Activated T-helper 9 cell treated with anti-CD3 and anti-CD28 coated beads, Interleukin-2, amount 50 U/mL, for 16 hours (primary cell): ENCODE data around the gene TBC1D22A.

Source experiments
- DNase-seq: peaks from one replicate; pipeline ENCODE4 v3.0.0-alpha.2; 2020; ENCODE audit warnings: low read depth

TBC1D22A gene

DNA sequence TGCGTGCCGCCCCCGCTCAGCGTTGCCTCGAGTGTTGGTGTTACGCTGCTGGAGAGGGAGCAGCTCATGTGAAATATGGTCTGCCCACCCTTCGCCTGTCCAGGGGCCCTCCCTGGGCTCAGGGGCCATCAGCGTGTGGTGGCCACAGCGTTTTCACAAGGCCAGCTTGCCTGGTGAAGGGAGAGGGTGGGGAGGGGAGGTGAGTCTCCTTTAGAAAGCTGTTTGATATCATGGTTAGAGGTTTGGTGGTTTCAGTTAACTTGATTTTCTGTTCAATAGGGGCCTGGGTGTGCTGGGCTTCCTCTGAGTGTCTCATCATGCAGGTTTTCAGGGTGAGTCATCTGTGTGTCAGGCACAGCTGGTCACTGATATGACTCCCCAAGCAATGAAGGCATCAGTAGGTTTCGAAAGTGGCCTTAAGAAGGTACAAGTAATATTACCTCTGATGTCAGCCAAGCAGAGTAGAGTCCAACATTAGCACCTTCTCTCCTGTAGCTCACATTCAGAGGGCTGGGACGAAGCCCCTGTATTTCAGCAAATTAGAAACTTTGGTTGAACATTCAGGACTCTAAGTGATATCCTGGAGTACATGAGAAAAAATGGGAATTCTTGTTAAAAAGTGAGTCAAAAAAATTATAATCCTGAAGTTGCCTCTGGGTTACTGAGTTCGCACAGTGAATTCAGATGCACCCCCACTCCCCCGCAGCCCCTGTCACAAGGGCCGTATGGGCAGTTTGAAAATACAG lies 172.5 kb downstream of the TBC1D22A start:
- no peak for DNase-seq

DNA sequence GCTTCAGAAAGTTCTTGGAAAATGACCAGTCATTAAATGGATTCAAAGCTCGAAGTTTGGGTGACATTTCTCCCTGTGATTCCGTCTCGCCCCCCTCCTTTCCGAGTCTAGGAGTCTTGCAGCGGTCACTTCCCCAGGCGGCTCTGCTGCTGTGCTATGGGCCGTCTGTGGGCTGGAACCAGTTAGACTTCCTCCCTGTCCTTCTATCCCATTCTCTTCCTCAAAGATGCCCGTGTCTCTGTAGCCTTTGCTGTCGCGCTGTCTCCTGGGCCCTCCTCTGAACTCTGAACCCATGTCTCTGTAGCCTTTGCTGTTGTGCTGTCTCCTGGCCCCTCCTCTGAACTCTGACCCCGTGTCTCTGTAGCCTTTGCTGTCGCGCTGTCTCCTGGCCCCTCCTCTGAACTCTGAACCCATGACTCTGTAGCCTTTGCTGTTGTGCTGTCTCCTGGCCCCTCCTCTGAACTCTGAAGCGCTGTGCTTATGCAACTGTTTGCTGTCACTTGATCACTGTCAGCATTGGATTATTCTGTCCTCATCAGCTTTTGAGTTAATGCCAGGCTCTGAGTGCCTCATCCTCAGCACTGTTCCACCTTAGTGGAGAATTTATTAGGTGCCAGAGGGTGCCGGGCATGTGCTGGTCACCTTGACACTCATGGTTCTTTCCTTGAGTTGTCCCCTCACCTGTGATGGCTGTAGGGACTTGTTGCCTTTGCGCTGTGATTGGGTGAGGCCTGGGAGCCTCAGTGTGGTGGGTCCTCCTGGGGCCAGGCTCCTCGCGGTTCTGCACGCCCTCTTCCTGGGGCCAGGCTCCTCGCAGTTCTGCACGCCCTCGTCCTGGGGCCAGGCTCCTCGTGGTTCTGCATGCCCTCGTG lies 173.3 kb downstream of the TBC1D22A start:
- DNase-seq = no peak

DNA sequence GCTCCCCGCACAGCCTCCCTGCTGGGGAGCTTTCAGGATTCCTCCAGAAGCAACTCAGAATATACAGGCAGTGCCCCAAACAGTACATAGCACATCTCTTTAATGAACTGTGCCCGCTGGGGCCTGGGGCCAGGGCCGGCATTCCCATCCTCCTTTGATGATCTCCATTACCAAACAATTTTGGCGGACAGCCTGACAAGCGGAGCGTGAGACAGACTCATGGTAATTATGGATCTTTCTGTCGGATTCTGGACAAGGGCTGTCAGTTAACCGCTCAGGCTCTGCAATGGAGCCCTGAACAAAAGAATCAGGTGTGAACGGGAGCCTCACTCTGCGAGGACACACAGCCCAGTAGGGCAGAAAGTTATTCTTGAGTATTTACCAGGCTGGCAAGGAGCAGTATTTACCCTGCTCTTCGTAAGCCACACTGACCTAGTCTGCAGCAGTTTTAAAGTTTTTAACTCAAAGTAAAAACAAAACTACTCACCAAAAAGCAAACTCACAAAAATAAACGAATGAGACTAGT lies 174.0 kb downstream of the TBC1D22A start:
- DNase-seq = no peak

DNA sequence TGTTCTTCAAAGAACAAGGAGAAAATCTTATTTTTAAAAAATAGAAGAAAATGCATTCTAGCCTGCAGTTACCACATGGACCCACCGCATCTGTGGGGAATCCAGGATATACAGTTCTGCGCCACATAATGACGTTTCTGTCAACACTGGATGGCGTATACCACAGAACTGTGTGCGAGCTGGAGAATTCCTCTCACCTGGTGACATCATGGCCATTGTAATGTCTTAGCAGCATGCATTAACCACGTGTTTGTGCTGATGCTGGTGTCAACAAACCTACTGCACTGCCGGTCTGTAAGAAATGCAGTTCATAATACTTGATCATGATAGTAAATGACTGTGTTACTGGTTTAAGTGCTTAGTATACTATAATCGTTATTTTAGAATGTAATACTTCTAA lies 174.7 kb downstream of the TBC1D22A start:
- DNase-seq = no peak

DNA sequence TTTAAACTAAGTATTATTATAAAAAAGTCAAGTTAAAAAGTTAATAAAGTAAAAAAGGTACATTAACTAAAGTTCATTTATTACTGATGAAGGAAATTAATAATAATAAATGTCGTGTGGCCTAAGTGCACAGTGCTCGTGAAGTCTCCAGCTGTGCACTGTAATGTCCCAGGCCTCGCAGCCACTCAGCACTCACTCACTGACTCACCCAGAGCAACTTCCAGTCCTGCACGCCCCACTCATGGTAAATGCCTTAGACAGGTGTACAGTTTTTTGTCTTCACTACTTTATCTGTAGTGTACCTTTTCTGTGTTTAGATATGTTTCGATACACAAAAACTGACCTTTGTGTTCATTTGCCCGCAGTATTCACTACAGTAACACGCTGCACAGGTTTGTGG lies 175.5 kb downstream of the TBC1D22A start:
- no peak for DNase-seq

DNA sequence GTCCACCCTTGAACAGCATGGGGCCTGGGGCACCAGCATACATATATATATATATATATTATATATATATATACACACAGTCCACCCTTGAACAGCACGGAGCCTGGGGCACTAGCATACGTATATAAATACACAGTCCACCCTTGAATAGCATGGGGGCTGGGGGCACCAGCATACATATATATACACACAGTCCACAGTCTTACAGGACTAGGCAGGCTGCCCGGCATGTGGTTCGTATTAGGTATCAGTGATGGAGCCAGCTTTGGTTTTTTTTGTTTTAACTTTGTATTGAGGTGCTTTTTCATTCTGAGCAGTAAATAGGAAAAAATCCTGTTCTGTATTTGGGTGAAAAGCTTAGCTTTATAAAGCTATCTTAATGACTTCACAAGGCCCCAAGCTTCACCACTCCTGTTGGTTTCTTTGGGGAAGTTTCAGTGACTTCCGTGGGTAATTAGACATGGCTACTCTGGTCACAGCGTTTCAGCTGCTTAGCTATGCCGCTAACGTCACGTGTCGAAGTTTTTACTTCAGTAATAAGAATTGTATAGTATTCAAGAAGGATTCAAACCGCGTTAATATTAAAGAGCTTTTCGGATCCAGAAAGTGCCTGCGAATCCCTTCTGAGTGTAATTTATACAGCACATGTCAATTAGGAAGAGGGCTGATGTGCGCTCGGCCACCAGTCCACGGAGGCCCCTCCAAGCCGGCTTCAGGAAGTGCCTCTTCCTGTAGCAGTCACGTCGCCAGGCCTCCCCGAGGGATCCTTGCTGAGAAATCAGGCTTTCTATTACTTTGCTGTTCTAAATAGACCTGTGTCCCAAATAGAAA lies 179.7 kb downstream of the TBC1D22A start:
- DNase-seq = no peak

DNA sequence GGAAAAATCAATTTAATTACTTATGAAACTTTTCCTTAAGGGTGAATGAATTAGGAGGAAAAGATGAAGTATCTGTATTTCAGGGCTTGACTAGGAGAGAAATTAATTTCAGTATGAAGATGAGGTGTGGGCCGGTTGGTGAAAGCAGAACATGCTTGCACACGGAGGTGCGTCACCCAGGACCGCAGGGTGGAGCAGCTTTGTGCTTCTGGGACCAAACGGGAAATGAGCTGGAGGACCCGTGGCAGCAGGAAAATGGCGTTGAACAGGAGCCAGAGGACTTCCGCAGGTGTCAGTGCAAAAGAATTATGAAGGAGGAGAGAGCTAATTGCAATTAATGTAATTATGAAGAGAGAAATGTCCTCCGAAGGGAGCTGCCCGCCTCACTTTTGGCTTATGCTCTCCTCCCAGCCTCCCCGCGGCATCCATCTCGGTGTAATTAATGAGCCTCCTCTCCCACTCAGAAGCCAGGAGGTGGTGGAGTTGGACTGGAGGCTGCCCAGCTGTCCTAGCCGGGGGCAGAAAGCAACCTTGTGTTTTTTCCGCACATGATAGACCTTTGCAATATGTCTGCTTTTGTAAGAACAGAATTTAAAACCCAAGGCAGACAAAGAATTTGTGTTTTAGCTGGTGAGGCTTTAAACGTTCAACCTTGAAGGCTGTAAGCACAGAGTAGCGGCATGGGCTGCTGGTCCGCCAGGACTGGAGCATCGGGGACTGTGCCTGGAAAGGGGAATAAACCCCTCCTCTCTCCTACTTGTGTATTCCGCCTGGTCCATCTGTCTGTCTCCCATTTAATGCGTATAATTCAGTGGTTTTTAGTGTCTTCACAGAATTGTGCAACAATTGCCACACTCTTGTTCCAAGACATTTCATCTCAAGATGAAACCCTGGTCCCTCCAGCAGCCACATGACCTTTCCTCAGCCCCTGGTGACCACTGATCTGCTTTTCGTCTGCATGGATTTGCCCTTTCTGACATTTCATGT lies 180.6 kb downstream of the TBC1D22A start:
- no peak for DNase-seq

DNA sequence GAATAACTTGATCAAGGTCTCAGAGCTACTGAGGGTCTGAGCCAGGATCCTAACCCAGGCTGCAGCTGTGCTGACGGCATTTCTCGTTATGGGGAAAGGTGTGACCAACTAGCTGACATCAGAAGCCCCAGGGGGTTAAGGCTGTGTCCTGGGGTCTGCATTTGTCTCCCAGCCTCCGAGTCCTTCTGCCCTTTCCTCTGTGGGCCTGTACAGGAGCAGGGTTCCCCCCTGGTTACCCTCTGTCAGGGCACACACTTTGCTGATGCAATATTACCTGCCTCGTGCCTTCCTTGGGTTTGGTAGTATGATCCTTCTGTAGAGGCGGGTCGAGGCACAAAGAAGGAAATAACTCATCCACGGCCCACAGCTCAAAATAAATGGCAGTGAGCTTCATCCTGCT lies 183.0 kb downstream of the TBC1D22A start:
- DNase-seq = no peak

DNA sequence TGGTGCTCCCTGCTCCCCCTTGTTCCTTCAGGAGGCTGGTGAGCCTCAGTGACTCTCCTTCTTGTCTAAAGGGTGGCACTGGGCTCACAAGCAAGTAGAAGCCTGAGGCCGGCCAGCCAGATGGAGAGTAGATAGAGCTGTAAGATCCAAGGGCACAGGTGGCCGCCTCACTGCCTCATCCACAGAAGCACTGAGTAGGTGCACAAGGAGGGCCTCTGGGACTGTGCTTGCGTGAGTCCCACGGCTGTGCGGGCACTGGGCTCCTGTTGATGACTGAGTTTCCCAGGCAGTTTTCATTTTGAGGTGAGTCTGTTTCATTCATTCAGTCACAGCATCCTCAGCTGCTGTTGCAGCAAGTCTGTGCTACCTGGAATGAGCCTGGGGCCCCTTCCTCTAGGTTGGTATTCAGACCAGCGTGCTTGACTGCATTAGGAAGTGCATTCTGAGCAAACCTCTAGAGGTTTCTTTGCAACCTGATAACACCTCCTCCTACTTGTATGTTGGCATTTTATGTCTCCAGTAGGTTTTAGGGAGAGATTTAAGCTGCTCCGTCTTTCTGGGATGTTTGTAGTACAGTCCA lies 184.0 kb downstream of the TBC1D22A start:
- DNase-seq = no peak

DNA sequence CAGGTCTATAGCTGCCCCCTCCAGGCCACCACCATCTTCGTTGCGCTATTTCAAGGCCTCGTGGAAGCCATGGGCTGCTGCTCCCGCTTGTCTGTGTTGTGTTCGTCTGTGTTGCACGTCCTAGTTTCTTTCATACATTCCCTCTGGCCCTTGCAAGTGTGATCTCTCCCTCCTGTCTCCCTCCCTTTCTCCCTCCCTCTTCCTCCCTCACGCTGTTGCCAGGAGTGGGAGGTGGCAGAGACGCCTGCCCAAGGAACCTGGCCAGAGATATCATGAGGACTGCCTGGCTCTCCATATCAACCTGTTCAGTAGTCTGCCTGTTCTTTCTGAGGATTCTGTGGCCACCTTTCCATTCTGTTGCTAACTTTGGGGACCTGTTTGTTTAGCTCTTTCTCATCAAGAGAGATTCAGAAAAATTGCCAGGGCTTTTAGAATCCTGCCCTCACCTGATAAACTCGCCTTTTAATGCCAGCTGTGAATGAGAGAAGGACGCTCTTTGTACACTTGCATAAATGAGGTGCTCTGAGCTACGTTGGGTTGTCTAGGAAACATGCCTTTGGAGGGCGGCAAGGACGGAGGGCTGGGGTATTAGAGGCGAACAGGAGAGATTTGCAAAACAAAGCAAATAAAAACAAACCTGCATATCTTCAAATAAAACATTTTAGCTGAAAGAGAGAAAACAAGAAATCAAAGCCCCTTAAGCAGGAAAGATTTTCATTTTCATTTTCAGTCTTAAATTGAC lies 185.2 kb downstream of the TBC1D22A start:
- no peak for DNase-seq

DNA sequence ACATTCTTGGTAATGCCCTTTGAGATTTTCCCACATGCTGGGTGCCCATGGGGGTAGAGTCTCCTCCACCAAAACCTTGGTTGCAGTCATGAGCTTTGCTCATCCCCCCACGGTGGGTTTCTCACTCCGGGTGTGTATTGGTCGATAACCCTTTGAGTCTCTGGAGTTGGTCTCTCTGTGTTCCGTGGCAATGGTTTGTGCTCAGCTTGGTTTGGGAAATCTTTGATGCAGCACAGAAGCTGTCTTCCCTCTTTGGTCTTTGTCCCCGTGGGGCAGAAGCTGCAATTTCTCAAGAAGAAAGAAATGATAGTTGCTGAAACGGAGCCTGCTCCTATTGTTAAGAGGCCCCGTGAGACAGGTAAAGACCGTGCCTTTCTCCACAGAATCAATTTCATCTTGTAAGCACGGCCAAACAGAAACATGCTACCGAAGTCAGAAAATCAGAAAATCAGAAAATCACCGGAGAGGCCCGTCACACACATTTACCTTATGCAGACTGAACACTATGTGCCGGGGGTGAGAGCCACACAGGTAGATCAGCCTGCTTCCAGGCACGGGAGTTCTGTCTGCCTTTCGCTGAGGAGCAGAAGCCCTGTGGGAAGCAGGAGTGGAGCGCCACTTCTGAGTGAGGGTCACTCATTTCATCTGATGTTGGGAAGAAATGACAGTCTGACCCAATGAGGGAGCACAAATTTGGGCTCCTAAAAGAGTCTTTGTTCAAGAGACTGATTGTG lies 186.1 kb downstream of the TBC1D22A start:
- no peak for DNase-seq

DNA sequence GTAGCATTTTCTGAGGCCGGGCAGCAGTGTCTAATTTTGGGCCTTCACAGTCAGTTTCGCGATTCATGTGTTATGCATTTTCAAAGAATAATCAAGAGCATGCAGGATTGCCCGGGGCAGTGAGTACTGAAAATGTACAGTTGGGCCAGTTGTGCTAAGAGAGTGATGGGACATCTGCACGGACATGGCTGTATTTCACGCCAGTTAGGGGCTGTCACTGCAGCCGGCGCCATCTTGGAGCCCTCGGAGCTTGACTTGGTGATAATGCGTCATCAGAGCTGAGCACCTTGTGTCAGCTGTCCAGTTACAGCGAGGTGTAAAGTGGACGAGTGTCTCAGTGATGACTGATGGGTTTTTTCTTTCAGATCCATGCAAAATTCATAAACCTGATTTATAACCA lies 188.9 kb downstream of the TBC1D22A start:
- no peak for DNase-seq

DNA sequence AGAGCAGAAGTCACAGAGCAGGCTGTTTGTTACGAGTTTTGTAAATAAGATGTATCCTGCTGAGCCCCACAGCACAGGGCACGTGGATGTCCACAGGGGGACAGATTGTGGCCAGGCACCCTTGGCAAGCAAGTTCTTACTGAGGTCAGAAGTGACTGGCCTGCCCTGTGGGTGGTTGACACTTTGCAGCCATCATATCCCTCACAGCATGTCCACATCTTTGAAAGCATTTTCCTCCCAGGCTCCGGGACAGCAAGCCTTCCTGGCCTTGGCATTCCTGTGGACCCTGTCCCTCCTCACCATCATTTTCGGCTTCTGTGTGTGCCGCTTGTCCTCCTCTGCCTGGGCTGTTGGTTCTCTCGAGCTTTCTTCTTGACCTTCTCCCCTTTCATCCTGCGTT lies 189.5 kb downstream of the TBC1D22A start:
- DNase-seq = no peak

DNA sequence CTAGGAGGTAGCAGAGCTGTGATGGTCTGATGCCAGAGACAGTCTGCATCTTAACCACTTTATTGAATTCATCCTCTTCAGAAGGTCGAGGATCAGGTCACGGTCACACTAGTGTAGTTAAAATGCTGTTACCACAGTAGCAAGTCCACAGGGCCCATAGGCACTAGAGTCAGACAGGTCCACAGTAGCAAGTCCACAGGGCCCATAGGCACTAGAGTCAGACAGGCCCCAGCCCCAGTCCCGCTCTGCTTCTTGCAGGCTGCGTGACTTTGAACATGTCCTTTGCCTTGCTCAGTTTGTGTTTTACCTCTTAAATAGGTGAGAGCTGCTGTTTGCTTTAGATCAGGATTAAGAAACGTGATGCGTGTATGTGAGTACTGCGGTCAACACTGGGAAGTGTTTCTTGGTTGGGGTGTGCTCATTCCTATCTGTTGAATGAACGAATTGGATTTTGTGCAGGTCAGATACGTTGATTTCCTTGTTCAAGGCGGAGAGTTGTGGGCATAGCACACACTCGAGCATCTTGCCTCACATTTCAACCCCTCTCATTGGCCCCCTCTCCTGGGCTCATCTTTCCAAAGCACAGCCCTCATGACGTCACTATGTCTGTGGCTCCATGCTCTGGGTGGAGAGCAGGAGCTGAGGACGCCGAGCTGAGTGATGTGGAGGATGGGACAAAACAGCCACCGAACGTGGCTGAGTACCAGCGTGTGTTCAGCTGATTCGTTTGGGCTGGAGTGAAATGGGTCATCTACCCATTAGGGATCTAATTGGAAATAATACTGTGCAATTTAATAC lies 191.7 kb downstream of the TBC1D22A start:
- DNase-seq = no peak

DNA sequence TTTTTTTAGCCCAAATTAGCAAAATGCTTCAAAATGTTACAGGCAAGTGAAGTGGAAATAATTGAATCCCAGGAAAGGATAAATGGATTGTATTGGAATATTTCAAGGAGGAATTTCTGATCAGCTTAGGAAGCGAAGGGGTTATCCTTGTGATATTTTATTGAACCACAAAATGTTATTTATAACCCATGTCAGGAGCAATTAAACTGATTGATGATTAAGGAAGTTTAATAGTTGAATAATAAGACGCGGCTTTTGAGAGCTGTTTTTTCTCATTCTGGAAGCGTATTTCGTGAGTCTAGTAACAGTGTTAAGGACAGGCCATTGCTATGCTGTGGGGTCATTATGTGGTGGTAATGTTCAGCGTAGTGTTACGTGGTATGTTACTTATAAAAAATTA lies 192.3 kb downstream of the TBC1D22A start:
- DNase-seq = no peak

DNA sequence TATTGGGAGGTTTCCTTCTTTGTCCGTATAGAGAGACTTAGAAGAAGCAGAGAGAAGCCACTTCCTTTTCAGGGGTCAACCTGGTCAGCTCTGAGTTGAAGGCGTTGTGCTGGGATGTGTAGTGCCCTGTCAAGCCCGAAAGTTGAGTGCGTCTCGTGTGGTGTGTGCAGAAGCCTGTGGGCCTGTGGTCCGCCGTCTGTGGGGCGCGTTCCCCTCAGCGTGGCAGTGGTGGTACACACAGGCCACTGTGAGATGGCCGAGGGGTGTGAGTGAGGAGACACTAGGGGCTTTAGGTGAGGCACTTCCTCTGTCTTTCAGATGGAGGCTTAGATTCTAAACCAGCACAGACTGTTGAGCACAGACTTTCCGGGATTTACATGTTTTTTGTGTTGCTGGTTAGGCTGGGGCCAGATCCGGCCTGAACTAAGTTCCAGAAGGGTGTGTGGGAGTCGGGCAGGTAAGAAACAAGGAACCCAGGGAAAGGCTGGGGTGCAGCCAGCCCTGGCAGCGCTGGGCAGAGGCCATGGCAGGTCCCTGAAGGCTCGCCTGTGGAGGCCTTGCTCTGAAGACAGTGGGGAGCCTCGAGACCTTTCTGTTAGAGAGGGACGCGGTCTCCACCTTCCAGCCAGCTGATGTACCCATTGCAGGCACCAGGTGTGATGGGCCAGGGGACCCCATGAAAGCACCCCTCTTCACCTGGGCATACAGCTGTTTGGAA lies 194.2 kb downstream of the TBC1D22A start:
- no peak for DNase-seq

DNA sequence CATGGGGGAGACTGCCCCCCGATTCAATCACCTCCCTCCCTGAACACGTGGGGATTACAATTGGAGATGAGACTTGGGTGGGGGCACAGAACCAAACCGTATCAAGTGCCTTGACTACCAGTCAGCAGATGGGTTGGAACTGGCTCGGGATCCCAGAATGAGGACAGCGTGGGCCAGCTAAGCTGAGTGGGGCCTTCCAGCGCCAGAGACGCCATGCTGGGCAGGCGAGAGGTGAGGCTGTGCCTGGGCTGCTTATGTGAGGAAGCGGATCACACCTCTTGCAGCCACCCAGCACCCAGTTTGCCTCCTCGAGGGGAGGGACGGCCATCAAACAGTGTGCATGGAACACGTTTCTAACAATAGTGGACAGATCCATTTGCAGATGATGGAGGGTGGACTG lies 195.1 kb downstream of the TBC1D22A start:
- DNase-seq = no peak

DNA sequence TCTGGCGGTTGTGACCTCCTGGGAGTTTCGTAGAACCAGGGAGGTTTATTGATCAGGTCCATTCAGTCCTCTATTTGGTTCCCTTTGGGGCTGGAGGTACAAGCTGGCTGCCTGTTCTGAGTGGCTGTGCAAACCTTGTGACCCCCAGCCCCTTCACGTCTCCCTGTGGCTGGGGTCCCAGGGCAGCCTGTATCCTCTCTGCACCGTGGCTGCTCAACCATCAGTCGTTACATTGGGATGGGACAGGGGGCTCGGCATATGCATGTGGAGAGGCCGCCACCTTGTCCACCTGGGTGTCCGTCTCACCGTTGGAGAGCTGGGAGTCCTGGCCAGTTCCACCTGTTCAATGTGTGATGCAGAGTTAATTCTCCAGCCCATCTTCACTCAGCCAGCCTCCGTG lies 195.7 kb downstream of the TBC1D22A start:
- DNase-seq = no peak
